Activated CD8-positive, alpha-beta memory T cell treated with anti-CD3 and anti-CD28 coated beads, Interleukin-2, amount 50 U/mL, for 4 hours (primary cell): ENCODE results near the gene CMIP.
"Not testable (repeated sequence)": the region's sequence is repeated elsewhere in the genome, so short reads cannot be mapped to it uniquely, and the experiment has no call there.

Source experiments
- DNase-seq: peaks from one replicate; pipeline ENCODE4 v3.0.0-alpha.2; 2020

The CMIP gene

GRCh38 chr16:81571592-81572385 lies 127.2 kb downstream of the CMIP start:
- no peak for DNase-seq

GRCh38 chr16:81572386-81573144 lies 128.0 kb downstream of the CMIP start:
- no peak for DNase-seq

- no peak for DNase-seq
Measured at GRCh38 chr16:81573533-81574020, 129.0 kb downstream of the CMIP start.

GRCh38 chr16:81574168-81574567 lies 129.6 kb downstream of the CMIP start:
- no peak for DNase-seq

- no peak for DNase-seq
Measured at GRCh38 chr16:81575307-81575706, 130.7 kb downstream of the CMIP start.

- DNase-seq: no peak
Measured at GRCh38 chr16:81575834-81576233, 131.2 kb downstream of the CMIP start.

- no peak for DNase-seq
Measured at GRCh38 chr16:81576696-81577095, 132.1 kb downstream of the CMIP start.

GRCh38 chr16:81577272-81577671 lies 132.7 kb downstream of the CMIP start:
- DNase-seq: not testable (repeated sequence)

GRCh38 chr16:81578076-81578475 lies 133.5 kb downstream of the CMIP start:
- DNase-seq: no peak

GRCh38 chr16:81578636-81579413 lies 134.2 kb downstream of the CMIP start:
- no peak for DNase-seq

GRCh38 chr16:81581107-81581506 lies 136.5 kb downstream of the CMIP start:
- DNase-seq: no peak

- no peak for DNase-seq
Measured at GRCh38 chr16:81582655-81583441, 138.2 kb downstream of the CMIP start.

- DNase-seq: no peak
Measured at GRCh38 chr16:81583893-81584631, 139.5 kb downstream of the CMIP start.

GRCh38 chr16:81585785-81586184 lies 141.2 kb downstream of the CMIP start:
- no peak for DNase-seq

- DNase-seq: no peak
Measured at GRCh38 chr16:81586417-81586816, 141.8 kb downstream of the CMIP start.

GRCh38 chr16:81586977-81587625 lies 142.5 kb downstream of the CMIP start:
- DNase-seq: no peak

- no peak for DNase-seq
Measured at GRCh38 chr16:81587626-81588160, 143.1 kb downstream of the CMIP start.

- DNase-seq: no peak
Measured at GRCh38 chr16:81588326-81589081, 143.9 kb downstream of the CMIP start.

GRCh38 chr16:81589975-81590650 lies 145.5 kb downstream of the CMIP start:
- no peak for DNase-seq
